ENCODE data around the gene PRDM2. TPM values are rescaled to one million over a fixed set of nuclear protein-coding genes. Genes with fewer than 3 reads are reported as not detected.
A peak's percentile ranks its signal among the peaks of the same experiment; 100 is the strongest.

PRDM2 gene
- total RNA-seq, 1 donor from 2014 or later, result 44.3 TPM

DNA sequence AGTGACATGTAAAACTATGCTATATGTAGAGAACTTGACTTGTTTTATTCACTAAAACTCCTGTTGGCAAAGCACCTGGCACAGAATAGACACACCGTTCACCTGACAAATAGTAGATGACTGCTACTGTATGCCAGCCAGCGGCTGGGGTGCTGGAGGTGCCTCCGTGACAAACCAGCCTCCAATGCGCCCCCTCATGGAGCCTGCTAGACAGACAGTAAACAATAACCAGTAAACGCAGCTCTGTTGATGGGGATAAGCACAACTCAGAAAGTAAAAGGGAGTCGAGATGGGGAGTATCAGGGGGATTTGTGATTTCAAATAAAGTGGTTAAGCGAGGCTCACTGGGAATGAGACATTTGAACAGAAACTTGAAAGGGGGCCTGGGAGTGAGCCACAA is 107.2 kb downstream of the PRDM2 start:
- DNase-seq (ENCODE audit: low spot score, unreplicated experiment), result peak; percentile 27
- Mint-ChIP-seq H3K4me1 (ENCODE audit: low read depth) (no peaks in the 10 kb centered on the region), H3K4me3 (ENCODE audit: low read depth) (no peak overlapping the region), H3K9me3 (ENCODE audit: low read depth) (no peaks in the 10 kb centered on the region), H3K27me3 (no peaks in the 10 kb centered on the region), H3K36me3 (ENCODE audit: insufficient read depth) (no peaks in the 10 kb centered on the region), H3K27ac (no peak overlapping the region)
- TF ChIP-seq, protein P1, sequence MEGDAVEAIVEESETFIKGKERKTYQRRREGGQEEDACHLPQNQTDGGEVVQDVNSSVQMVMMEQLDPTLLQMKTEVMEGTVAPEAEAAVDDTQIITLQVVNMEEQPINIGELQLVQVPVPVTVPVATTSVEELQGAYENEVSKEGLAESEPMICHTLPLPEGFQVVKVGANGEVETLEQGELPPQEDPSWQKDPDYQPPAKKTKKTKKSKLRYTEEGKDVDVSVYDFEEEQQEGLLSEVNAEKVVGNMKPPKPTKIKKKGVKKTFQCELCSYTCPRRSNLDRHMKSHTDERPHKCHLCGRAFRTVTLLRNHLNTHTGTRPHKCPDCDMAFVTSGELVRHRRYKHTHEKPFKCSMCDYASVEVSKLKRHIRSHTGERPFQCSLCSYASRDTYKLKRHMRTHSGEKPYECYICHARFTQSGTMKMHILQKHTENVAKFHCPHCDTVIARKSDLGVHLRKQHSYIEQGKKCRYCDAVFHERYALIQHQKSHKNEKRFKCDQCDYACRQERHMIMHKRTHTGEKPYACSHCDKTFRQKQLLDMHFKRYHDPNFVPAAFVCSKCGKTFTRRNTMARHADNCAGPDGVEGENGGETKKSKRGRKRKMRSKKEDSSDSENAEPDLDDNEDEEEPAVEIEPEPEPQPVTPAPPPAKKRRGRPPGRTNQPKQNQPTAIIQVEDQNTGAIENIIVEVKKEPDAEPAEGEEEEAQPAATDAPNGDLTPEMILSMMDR (IDR thresholded peaks at IDR 0.05; ENCODE audit: unreplicated experiment), result peak; percentile 65

DNA sequence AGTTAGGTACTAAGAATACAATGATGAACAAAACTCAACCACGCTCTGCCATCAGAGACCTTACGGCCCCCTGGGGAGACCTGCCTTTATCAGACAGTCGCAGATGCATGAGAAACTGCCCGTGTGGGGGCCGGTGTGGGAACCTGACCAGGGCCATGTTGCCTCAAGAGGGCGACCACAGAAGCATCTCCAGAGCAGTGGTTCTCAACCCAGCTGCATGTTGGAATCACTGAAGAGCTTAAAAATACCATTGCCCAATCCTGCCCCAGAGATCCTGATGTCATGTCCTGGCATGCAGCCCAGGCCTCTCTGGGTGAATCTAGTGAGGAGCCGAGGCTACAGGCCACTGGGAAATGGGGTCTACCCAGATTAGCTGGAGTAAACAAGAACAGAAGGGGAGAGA is 108.7 kb downstream of the PRDM2 start:
- H3K27me3 Mint-ChIP-seq, result no peaks in the 10 kb centered on the region
- H3K4me3 Mint-ChIP-seq (ENCODE audit: low read depth), result no peak overlapping the region
- no peaks in the 10 kb centered on the region for H3K9me3 Mint-ChIP-seq (ENCODE audit: low read depth)
- no peak for DNase-seq (ENCODE audit: low spot score, unreplicated experiment)
- no peaks in the 10 kb centered on the region for H3K4me1 Mint-ChIP-seq (ENCODE audit: low read depth)
- no peaks in the 10 kb centered on the region for H3K36me3 Mint-ChIP-seq (ENCODE audit: insufficient read depth)
- TF ChIP-seq, protein P1 (IDR thresholded peaks at IDR 0.05; ENCODE audit: unreplicated experiment), result no peak
- no peak overlapping the region for H3K27ac Mint-ChIP-seq

DNA sequence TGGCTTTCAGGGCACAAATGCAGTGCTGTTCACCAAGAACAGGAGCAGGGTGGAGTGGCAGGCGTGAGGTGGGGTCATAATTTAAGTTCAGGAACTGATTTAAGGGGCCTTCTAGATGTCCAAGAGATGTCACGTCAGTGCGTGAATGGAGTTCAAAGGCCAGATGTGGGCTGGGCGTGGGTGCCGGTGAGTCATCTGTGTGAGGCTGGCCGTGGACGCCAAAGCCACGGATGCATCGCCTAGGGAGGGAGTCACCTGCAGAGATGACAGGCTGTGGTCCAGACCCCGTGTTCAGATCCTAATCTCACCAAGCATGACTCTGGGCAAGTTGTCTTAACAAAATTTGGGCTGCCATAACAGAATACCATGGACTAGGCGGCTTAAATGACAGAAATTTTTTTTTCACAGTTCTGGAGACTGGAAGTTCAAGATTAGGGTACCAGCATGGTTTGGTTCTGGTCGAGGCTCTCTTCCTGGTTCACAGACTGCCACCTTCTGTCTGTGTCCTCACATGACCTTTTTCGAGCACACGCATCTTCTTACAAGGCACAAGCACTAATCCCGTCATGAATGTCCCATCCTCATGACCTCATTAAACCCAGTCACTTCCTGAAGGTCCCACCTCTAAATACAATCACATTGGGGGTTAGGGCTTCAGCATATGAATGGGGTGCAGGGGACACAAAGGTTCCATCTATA is 109.6 kb downstream of the PRDM2 start:
- DNase-seq (ENCODE audit: low spot score, unreplicated experiment), result no peak
- H3K4me3 Mint-ChIP-seq (ENCODE audit: low read depth), result no peak overlapping the region
- H3K9me3 Mint-ChIP-seq (ENCODE audit: low read depth), result no peaks in the 10 kb centered on the region
- TF ChIP-seq, protein P1 (IDR thresholded peaks at IDR 0.05; ENCODE audit: unreplicated experiment), result no peak
- no peaks in the 10 kb centered on the region for H3K27me3 Mint-ChIP-seq
- H3K27ac Mint-ChIP-seq, result no peak overlapping the region
- no peaks in the 10 kb centered on the region for H3K36me3 Mint-ChIP-seq (ENCODE audit: insufficient read depth)
- H3K4me1 Mint-ChIP-seq (ENCODE audit: low read depth), result no peaks in the 10 kb centered on the region

DNA sequence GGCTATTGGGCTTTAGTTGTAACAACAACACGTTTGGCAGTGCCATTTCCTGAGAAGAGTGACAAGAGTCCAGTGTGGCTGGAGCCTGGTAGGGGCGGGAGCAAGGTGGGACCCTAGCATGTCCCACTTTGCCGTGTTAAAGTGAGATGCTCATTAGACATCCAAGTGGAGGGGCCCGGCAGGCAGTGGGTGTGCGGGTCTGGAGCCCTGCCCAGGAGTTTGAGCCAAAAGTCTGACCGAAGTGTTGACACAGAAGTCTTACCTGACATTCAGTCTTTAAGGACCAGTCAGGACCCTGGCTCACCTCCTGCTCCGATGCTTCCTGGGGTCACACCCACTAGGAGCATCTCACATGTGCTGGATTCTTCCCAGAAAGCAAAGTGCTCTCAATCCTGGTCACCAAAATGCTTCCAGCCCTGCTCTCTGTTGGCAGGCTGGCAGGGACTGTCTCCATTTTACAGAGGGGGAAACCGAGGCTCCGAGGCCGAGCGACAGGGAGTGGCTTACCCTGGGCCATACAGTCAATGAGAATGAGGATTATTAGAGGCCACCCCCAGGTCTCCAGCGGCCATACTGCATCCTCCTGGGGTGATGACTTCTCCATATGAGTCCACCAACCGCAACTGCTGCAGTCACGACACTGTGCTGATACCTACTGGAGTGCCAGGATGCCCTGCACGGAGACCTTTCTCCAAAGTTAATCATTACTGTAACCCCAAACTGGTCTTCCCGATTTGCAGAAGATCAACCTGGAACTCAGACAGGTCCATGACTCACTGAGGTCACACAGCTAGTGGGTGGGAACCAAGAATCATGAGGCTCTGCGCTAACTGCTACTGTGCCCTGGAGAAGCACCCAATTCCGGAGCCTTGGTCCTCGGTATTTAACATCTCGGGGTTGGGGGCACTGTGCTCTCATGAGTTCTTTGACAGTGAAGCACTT is 112.7 kb downstream of the PRDM2 start:
- Mint-ChIP-seq H3K4me1 (ENCODE audit: low read depth) (no peaks in the 10 kb centered on the region), H3K36me3 (ENCODE audit: insufficient read depth) (no peaks in the 10 kb centered on the region), H3K27me3 (no peaks in the 10 kb centered on the region), H3K27ac (no peak overlapping the region), H3K4me3 (ENCODE audit: low read depth) (no peak overlapping the region), H3K9me3 (ENCODE audit: low read depth) (no peaks in the 10 kb centered on the region)
- no peak for DNase-seq (ENCODE audit: low spot score, unreplicated experiment)
- TF ChIP-seq, protein P1 (IDR thresholded peaks at IDR 0.05; ENCODE audit: unreplicated experiment), result no peak

DNA sequence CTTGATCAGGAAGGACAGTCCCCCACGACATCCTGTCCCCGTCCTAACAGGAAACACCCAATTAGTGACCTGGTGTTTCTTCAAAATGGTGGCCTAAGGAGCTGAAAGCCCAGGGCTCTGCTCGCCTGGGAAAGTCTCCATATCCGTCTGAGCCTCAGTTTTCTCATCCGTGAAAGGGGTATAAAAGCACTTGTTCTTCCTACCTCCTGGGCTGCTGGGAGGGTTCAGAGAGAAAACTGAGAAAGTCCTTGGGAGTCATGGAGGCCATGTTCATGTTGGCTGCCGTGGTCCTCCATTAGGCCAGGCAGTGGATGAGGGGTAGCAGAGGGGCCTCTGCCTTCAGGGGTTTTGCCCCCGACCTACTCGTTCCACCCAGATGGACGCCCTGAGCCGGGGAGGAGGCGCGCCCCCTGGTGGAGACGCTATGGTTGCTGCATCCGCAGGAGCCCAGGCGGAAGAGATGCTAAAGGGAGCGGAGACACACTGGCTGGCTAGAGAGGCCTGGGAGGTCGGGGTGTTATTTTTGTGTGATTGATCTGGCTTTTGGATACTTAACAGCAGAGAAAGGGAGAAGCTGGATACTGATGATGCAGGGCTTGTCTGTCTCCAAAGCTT is 113.5 kb downstream of the PRDM2 start:
- peak; percentile 37 for DNase-seq (ENCODE audit: low spot score, unreplicated experiment)
- TF ChIP-seq, protein P1 (IDR thresholded peaks at IDR 0.05; ENCODE audit: unreplicated experiment), result peak; percentile 72
- Mint-ChIP-seq H3K27me3 (no peaks in the 10 kb centered on the region), H3K4me1 (ENCODE audit: low read depth) (no peaks in the 10 kb centered on the region), H3K4me3 (ENCODE audit: low read depth) (no peak overlapping the region), H3K9me3 (ENCODE audit: low read depth) (no peaks in the 10 kb centered on the region), H3K27ac (no peak overlapping the region), H3K36me3 (ENCODE audit: insufficient read depth) (no peaks in the 10 kb centered on the region)
